HCT116 (cell line): ENCODE data around the gene PDHB. TPM values are rescaled to one million over a fixed set of nuclear protein-coding genes. Genes with fewer than 3 reads are reported as not detected.

Experiments
- ATAC-seq: fragments of 200-7000 bp; cut with Tn5 transposase; 2 replicates; pipeline ENCODE4 v1.9.1; 2020; ENCODE audit warnings: mild to moderate bottlenecking, moderate library complexity
- BruUV-seq: library from RNA; stranded (reverse); fragments of 400-500 nt; replicated peaks from 2 replicates; lab custom pipeline; 2021; lab: Mats Ljungman, UMichigan
- CTCF ChIA-PET: fragments of 300-600 bp; sonication (Branson Sonifier 250); formaldehyde crosslinking; loops from one replicate; lab custom pipeline; 2021; ENCODE audit warnings: antibody characterized with exemption; lab: Charles Lee
- POLR2A ChIA-PET: fragments of 300-600, 350-600 bp; sonication (Branson Sonifier 250); formaldehyde crosslinking; loops from one replicate; lab custom pipeline; 2021; ENCODE audit warnings: antibody characterized with exemption; lab: Charles Lee
- RAD21 ChIA-PET, 2 experiments: fragments of 300-600 bp; sonication (Branson Sonifier 250); formaldehyde crosslinking; loops; one replicate each; lab custom pipeline; 2023; ENCODE audit warnings: low total read pairs in 2 of 2; ENCODE audit not compliant: uncharacterized antibody in 2 of 2, unreplicated experiment in 2 of 2, low non-redundant PET in 1 of 2; lab: Charles Lee
- DNase-seq: peaks from one replicate; pipeline ENCODE4 v3.0.0-alpha.2; 2010; ENCODE audit warnings: low read depth, low spot score
- H2AFZ ChIP-seq: fragments of 200-600 bp; shearing (Covaris generic), sonication (generic); 2 replicates; pipeline ENCODE4 v1.6.1; 2017; ENCODE audit warnings: low read depth, mixed run types, mixed read lengths, antibody characterized with exemption, low read length; ENCODE audit not compliant: poor library complexity, severe bottlenecking
- H3K27ac ChIP-seq: 2 replicates; pipeline ENCODE4 v1.5.1; 2012; ENCODE audit warnings: low read depth, low read length
- H3K27me3 ChIP-seq: fragments of 200-600 bp; sonication (generic); 2 replicates; pipeline ENCODE4 v1.6.1; 2016; ENCODE audit warnings: mixed run types, low read length, mixed read lengths; ENCODE audit not compliant: insufficient read depth
- H3K36me3 ChIP-seq, 2 experiments: fragments of 200-500 bp in 1 of 2; fragments of 200-600 bp in 1 of 2; sonication (Bioruptor generic) in 1 of 2; sonication (generic) in 1 of 2; 2 replicates each; pipeline versions ENCODE4 v1.5.1 to v1.6.1; 2014 to 2016; ENCODE audit warnings: low read length in 2 of 2, inconsistent platforms in 1 of 2, mixed read lengths in 1 of 2, mixed run types in 1 of 2; ENCODE audit not compliant: insufficient read depth in 2 of 2, control insufficient read depth in 1 of 2
- H3K4me1 ChIP-seq, 2 experiments: fragments of 200-600 bp in 1 of 2; sonication (generic) in 1 of 2; 2 replicates each; pipeline versions ENCODE4 v1.5.1 to v1.6.1; 2012 to 2017; ENCODE audit warnings: low read length in 2 of 2, inconsistent platforms in 1 of 2, mild to moderate bottlenecking in 1 of 2, mixed read lengths in 1 of 2, mixed run types in 1 of 2, moderate library complexity in 1 of 2; ENCODE audit not compliant: insufficient read depth in 2 of 2, control insufficient read depth in 1 of 2
- H3K4me2 ChIP-seq: fragments of 200-600 bp; sonication (generic); 2 replicates; pipeline ENCODE4 v1.6.1; 2017; ENCODE audit warnings: mixed run types, low read length, mixed read lengths
- H3K4me3 ChIP-seq, 2 experiments: fragments of 200-600 bp in 1 of 2; sonication (generic) in 1 of 2; replicated peaks in 1 of 2; 2 replicates each; pipeline ENCODE4 v1.5.1; 2011 to 2016; ENCODE audit warnings: low read length in 2 of 2, control low read depth in 1 of 2, low read depth in 1 of 2, mild to moderate bottlenecking in 1 of 2, mixed read lengths in 1 of 2, mixed run types in 1 of 2
- H3K79me2 ChIP-seq: fragments of 200-600 bp; sonication (generic); 2 replicates; pipeline ENCODE4 v1.6.1; 2017; ENCODE audit warnings: mild to moderate bottlenecking, mixed run types, low read length, moderate library complexity, mixed read lengths; ENCODE audit not compliant: insufficient read depth
- H3K9ac ChIP-seq: fragments of 200-600 bp; sonication (generic); 2 replicates; pipeline ENCODE4 v1.6.1; 2016; ENCODE audit warnings: low read length, mixed read lengths
- H3K9me2 ChIP-seq: fragments of 200-600 bp; sonication (generic), shearing (Covaris generic); 2 replicates; pipeline ENCODE4 v1.6.1; 2017; ENCODE audit warnings: mixed run types, mild to moderate bottlenecking, moderate library complexity; ENCODE audit not compliant: insufficient read depth
- H3K9me3 ChIP-seq, 2 experiments: fragments of 200-500 bp in 1 of 2; fragments of 200-600 bp in 1 of 2; sonication (Bioruptor generic) in 1 of 2; sonication (generic) in 1 of 2; 2 replicates each; pipeline ENCODE4 v1.6.1; 2014 to 2017; ENCODE audit warnings: low read length in 2 of 2, mixed read lengths in 2 of 2, inconsistent platforms in 1 of 2, low read depth in 1 of 2, mild to moderate bottlenecking in 1 of 2, mixed run types in 1 of 2, moderate library complexity in 1 of 2; ENCODE audit not compliant: control insufficient read depth in 1 of 2, insufficient read depth in 1 of 2
- H4K20me1 ChIP-seq: fragments of 200-600 bp; sonication (generic), shearing (Covaris generic); 2 replicates; pipeline ENCODE4 v1.6.1; 2017; ENCODE audit warnings: mixed run types, mild to moderate bottlenecking, moderate library complexity; ENCODE audit not compliant: insufficient read depth
- EGR1 ChIP-seq: IDR thresholded peaks from 2 replicates; pipeline ENCODE4 v1.6.1; 2012; ENCODE audit warnings: low read depth
- EZH2 ChIP-seq: fragments of 200-600 bp; sonication (generic); IDR thresholded peaks from 2 replicates; pipeline ENCODE4 v1.6.1; 2017; ENCODE audit warnings: antibody characterized with exemption, mixed run types
- JUND ChIP-seq: IDR thresholded peaks from 2 replicates; pipeline ENCODE4 v1.6.1; 2012
- MAX ChIP-seq: IDR thresholded peaks from 2 replicates; pipeline ENCODE4 v1.6.1; 2012
- REST ChIP-seq: IDR thresholded peaks from 2 replicates; pipeline ENCODE4 v1.6.1; 2012; ENCODE audit warnings: low read depth
- SRF ChIP-seq: IDR thresholded peaks from 2 replicates; pipeline ENCODE4 v1.6.1; 2012; ENCODE audit warnings: low read depth
- YY1 ChIP-seq: IDR thresholded peaks from 2 replicates; pipeline ENCODE4 v1.6.1; 2011; ENCODE audit warnings: low read length, low read depth, moderate library complexity, mild to moderate bottlenecking; ENCODE audit not compliant: insufficient replicate concordance; ENCODE audit errors: extremely low read depth
- intact Hi-C: fragments of 100-400 bp; cut with micrococcal nuclease; formaldehyde crosslinking; loops from 2 replicates; pipeline ENCODE4 v1.10.0; 2022
- total RNA-seq: library from RNA; stranded (reverse); gene quantifications from one replicate; pipeline ENCODE4 v1.2.1, GENCODE V29; 2021; ENCODE audit not compliant: unreplicated experiment

PDHB gene
- total RNA-seq, 1 experiment from 2014 or later: 60.2 TPM

- no peak for DNase-seq
- Histone ChIP-seq H2AFZ (no peak overlapping the region), H3K27ac (no peak overlapping the region), H4K20me1 (no peaks in the 10 kb centered on the region), H3K9me2 (no peaks in the 10 kb centered on the region), H3K9ac (no peak overlapping the region), H3K27me3 (no peaks in the 10 kb centered on the region), H3K79me2 (peaks cover 7% of the 10 kb centered on the region), H3K36me3 (peaks cover 19 to 21% of the 10 kb centered on the region in 2 experiments), H3K4me2 (peak overlapping the region; percentile 63), H3K9me3 (no peaks in the 10 kb centered on the region), H3K4me1 (peaks cover 8 to 27% of the 10 kb centered on the region in 2 experiments), H3K4me3 (peak overlapping the region; percentile 29 to 87; a peak in 3 of 4 replicates)
- intact Hi-C loops: no loop called here
- TF ChIP-seq EZH2: no peak
- no peak for TF ChIP-seq REST
- no peak for TF ChIP-seq SRF
- TF ChIP-seq YY1: no peak
- TF ChIP-seq MAX: no peak
- no peak for TF ChIP-seq JUND
- TF ChIP-seq EGR1: no peak
- CTCF ChIA-PET: interaction anchor here (1.7 kb wide), 1 partner anchor 30 kb away, joined by 4 read pairs; no protein-coding TSS in a partner anchor
- RAD21 ChIA-PET: no interaction called here
- no peak for ATAC-seq
- TSS peak; percentile 48 for BruUV-seq
- POLR2A ChIA-PET: no interaction called here
These were observed 504 bp upstream of the PDHB start for GRCh38 chr3:58434168-58434504.
